Small intestine (tissue), 4 donors: Measurements from ENCODE around the gene SUN5. TPM values are rescaled to one million over a fixed set of nuclear protein-coding genes. Genes with fewer than 3 reads are reported as not detected.

Source experiments
- polyA plus RNA-seq, 4 donors: library from polyadenylated mRNA; stranded (reverse) in 3 of 4; unstranded in 1 of 4; fragments of 200-250 nt in 3 of 4; fragments of 120-200 nt in 1 of 4; gene quantifications; one replicate each; pipeline versions ENCODE4 v1.2.1 to v1.2.3, GENCODE V29; 2013
- donor health status: healthy with polysubstance abuse.
- donor health status: Bipolar disorder and iron deficiency.
- donor health status: healthy.

The SUN5 gene
- polyA plus RNA-seq, 4 donors, result not detected

Other genes starting within 250 kb of the SUN5 start
- gene DNMT3B, start 242.0 kb downstream of the SUN5 start, polyA plus RNA-seq, result 1 to 10 TPM in 2 of 4 donors, under 1 TPM in 1, not detected in 1; 0.45 to 2.3 (median 1.1) TPM
- 10 to 100 TPM; 32.7 to 66.2 (median 38.6) TPM for gene MAPRE1, start 184.5 kb downstream of the SUN5 start, polyA plus RNA-seq
- gene EFCAB8, start 145.5 kb downstream of the SUN5 start, polyA plus RNA-seq, result under 1 TPM in 3 of 4 donors, not detected in 1; 0.01 to 0.38 (median 0.22) TPM
- not detected for gene BPIFB2, start 3.3 kb upstream of the SUN5 start, polyA plus RNA-seq
- under 1 TPM in 1 of 4 donors, not detected in 3; 0.09 TPM for gene BPIFB6, start 27.2 kb upstream of the SUN5 start, polyA plus RNA-seq
- not detected for gene BPIFB3, start 49.5 kb upstream of the SUN5 start, polyA plus RNA-seq
- under 1 TPM in 1 of 4 donors, not detected in 3; 0.13 TPM for gene BPIFB4, start 75.2 kb upstream of the SUN5 start, polyA plus RNA-seq
- gene BPIFA2, start 163.7 kb upstream of the SUN5 start, polyA plus RNA-seq, result not detected
- gene BPIFA3, start 212.9 kb upstream of the SUN5 start, polyA plus RNA-seq, result not detected
- gene BPIFA1, start 231.6 kb upstream of the SUN5 start, polyA plus RNA-seq, result under 1 TPM in 1 of 4 donors, not detected in 3; 0.67 TPM